ENCODE measurements around the gene SLC35E1. TPM values are rescaled to one million over a fixed set of nuclear protein-coding genes. Genes with fewer than 3 reads are reported as not detected.

Gene SLC35E1
- total and polyA plus RNA-seq, 2 of the 13 experiments (the other 11 are each of a cell fraction or from before 2014, with no cell fraction given), result 21.2 to 46.5 TPM

GRCh38 chr19:16509141-16510061, 62.8 kb downstream of the SLC35E1 start (continued):
- TF ChIP-seq TFE3 (CRISPR knock-in tag; IDR thresholded peaks at IDR 0.05) (no peak), HNRNPL (IDR thresholded peaks at IDR 0.05; ENCODE audit: low read depth, low read length) (no peak)

DNA sequence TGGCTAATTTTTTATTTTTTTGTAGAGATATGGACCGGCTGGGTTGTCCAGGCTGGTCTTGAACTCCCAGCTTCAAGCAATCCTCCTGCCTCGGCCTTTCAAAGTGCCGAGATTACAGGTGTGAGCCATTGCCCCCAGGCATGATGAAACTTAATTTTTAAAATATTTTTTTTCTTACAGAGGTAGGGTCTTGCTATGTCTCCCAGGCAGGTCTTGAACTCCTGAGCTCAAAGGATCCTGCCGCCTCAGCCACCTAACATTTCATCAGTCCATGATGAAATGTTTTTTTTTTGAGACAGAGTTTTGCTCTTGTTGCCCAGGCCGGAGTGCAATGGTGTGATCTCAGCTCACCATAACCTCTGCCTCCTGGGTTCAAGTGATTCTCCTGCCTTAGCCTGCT, 63.7 kb downstream of the SLC35E1 start:
- Histone ChIP-seq H3K9ac (ENCODE audit: insufficient read depth, low read depth, low read length) (no peak overlapping the region), H3K79me2 (ENCODE audit: insufficient read depth, low read length) (no peaks in the 10 kb centered on the region), H3K9me3 (ENCODE audit: low read length) (no peaks in the 10 kb centered on the region), H3K27me3 (ENCODE audit: control insufficient read depth in 1 of 2, insufficient read depth in 2 of 2, low read length in 2 of 2) (no peaks in the 10 kb centered on the region), H2AFZ (ENCODE audit: low read length) (no peak overlapping the region), H4K20me1 (ENCODE audit: insufficient read depth, low read length) (no peaks in the 10 kb centered on the region), H3K4me2 (ENCODE audit: low read depth, low read length) (no peak overlapping the region), H3K36me3 (replicated peaks in 1 of 2; ENCODE audit: control insufficient read depth in 1 of 2, insufficient read depth in 2 of 2, low read length in 2 of 2) (peaks cover 5 to 39% of the 10 kb centered on the region in 2 experiments; a peak in 3 of 5 replicates), H3K27ac (ENCODE audit: extremely low read length, insufficient read depth, low read length) (no peak overlapping the region), H3K4me3 (replicated peaks in 1 of 3; ENCODE audit: insufficient read depth in 1 of 3, low read depth in 2 of 3, low read length in 3 of 3) (no peak overlapping the region), H3K4me1 (ENCODE audit: insufficient read depth, low read length) (no peaks in the 10 kb centered on the region)
- TF ChIP-seq MAF1 (CRISPR knock-in tag; IDR thresholded peaks at IDR 0.05; ENCODE audit: borderline replicate concordance) (no peak), EP300 (IDR thresholded peaks at IDR 0.05; ENCODE audit: low read depth in 2 of 2, low read length in 2 of 2) (no peak), EP300 (CRISPR knock-in tag; IDR thresholded peaks at IDR 0.05; ENCODE audit: borderline replicate concordance) (no peak), ZNF598 (CRISPR knock-in tag; IDR thresholded peaks at IDR 0.05; ENCODE audit: borderline replicate concordance) (no peak), DMAP1 (CRISPR knock-in tag; IDR thresholded peaks at IDR 0.05) (no peak), EED (CRISPR knock-in tag; IDR thresholded peaks at IDR 0.05) (no peak), ATF2 (CRISPR knock-in tag; IDR thresholded peaks at IDR 0.05) (no peak), HOXA5 (CRISPR knock-in tag; IDR thresholded peaks at IDR 0.05) (no peak), SIX1 (CRISPR knock-in tag; IDR thresholded peaks at IDR 0.05; ENCODE audit: borderline replicate concordance) (no peak), AHR (CRISPR knock-in tag; IDR thresholded peaks at IDR 0.05) (no peak)
- ChIA-PET POLR2A (no interaction called here), CTCF (ENCODE audit: low intra/inter-chr PET ratio, low total read pairs) (no interaction called here)
- no peak for ATAC-seq
- intact Hi-C loops (cut with micrococcal nuclease; ENCODE audit: unreplicated experiment), result no loop called here
- in situ Hi-C loops (cut with HindIII; ENCODE audit: extremely low pct_ligation_motif_present, low pct_unique_long_range_greater_than_20kb), result no loop called here
- no peak for DNase-seq (ENCODE audit: low spot score)
- WGBS (ENCODE audit: low lambda C conversion rate), result 98% methylated on average over 5 of the region's 5 CpGs
- no peak for FAIRE-seq
- no TSS peak for BruUV-seq (replicated peaks)

Measured in HepG2 (cell line).